A549 treated with CORT108297 at 1 μM for 4 hours (cell line): Measurements from ENCODE around the gene UTS2B. TPM values are rescaled to one million over a fixed set of nuclear protein-coding genes. Genes with fewer than 3 reads are reported as not detected.

Source experiments
- total RNA-seq: library from RNA; stranded (reverse); fragments of 200-300 nt; extraction: Qiagen RNA extraction; gene quantifications from 5 replicates; pipeline ENCODE4 v1.2.3, GENCODE V29; 2022

UTS2B gene, protein sequence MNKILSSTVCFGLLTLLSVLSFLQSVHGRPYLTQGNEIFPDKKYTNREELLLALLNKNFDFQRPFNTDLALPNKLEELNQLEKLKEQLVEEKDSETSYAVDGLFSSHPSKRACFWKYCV
- total RNA-seq = 0.05 to 0.16 TPM (median 0.08 TPM) in 5 replicates

GRCh38 chr3:191329654-191330529 is at the start of gene UTS2B:
TSS of gene UTS2B (minus strand) at chr3:191330526. CDS start at chr3:191282189, 48,337 bp downstream.

GRCh38 chr3:191328962-191329653 is 1.2 kb downstream of the UTS2B start, which contains the start of gene CCDC50:
TSS of gene CCDC50 (plus strand) at chr3:191329394. CDS start at chr3:191329675, 281 bp downstream.

Other genes with a start within 250 kb of the UTS2B start
- not detected in 5 replicates for gene OSTN, start 131.3 kb downstream of the UTS2B start, total RNA-seq
- gene CCDC50, start 1.1 kb downstream of the UTS2B start, total RNA-seq = 24.1 to 30.0 TPM (median 25.7 TPM) in 5 replicates
- gene PYDC2, start 130.6 kb upstream of the UTS2B start, total RNA-seq = not detected in 5 replicates